ENCODE results near the gene GRID1.

Gene GRID1

DNA sequence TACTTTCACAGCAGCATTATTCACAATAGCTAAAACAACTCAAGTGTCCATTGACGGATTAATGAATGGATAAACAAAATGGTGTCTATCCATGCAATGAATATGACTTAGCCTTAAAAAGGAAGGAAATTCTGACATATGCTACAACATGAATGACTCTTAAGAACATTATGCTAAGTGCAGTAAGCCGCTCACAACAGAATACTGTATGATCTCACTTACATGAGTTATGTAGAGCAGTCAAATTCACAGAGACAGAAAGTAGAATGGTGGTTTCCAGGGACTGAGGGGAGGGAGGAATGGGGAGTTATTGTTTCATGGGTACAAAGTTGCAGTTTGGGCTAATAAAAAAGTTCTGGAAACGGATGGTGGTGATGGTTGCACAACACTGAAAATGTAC lies 282.0 kb downstream of the GRID1 start:
- Histone ChIP-seq H3K27me3 (no peaks in the 10 kb centered on the region), H3K4me1 (no peaks in the 10 kb centered on the region), H3K27ac (no peak overlapping the region), H3K4me3 (no peak overlapping the region), H3K36me3 (no peaks in the 10 kb centered on the region), H3K9me3 (no peaks in the 10 kb centered on the region)
- TF ChIP-seq, protein P1, sequence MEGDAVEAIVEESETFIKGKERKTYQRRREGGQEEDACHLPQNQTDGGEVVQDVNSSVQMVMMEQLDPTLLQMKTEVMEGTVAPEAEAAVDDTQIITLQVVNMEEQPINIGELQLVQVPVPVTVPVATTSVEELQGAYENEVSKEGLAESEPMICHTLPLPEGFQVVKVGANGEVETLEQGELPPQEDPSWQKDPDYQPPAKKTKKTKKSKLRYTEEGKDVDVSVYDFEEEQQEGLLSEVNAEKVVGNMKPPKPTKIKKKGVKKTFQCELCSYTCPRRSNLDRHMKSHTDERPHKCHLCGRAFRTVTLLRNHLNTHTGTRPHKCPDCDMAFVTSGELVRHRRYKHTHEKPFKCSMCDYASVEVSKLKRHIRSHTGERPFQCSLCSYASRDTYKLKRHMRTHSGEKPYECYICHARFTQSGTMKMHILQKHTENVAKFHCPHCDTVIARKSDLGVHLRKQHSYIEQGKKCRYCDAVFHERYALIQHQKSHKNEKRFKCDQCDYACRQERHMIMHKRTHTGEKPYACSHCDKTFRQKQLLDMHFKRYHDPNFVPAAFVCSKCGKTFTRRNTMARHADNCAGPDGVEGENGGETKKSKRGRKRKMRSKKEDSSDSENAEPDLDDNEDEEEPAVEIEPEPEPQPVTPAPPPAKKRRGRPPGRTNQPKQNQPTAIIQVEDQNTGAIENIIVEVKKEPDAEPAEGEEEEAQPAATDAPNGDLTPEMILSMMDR (IDR thresholded peaks at IDR 0.05), result no peak
- intact Hi-C loops (cut with DNase I; ENCODE audit: low total_unique reads), result no loop called here
- no peak for DNase-seq

DNA sequence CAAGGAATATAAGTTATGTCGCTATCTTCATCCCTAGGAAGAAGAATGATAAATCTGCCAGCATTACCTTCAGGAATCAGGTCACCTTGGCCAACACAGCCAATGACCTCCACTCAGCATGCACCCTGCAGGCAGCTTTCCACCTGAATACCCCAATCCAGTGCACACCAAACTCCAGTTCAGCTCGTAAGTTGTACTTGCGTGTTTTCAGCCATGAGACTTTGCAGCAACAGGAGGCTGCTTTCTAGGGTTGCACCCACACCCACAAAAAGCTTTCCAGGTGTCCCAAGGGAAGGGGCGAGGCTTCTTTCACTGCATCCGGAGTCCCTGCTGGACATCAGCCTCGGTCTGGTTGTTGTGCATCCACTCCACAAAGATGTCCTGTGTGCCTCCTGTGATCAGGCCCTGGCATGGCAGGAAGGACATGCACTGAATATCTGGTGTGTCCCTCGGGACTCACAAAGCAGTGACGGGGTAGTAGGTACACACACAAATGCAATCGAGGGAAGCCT lies 282.9 kb downstream of the GRID1 start:
- intact Hi-C loops (cut with DNase I; ENCODE audit: low total_unique reads), result no loop called here
- Histone ChIP-seq H3K27me3 (no peaks in the 10 kb centered on the region), H3K27ac (no peak overlapping the region), H3K36me3 (no peaks in the 10 kb centered on the region), H3K4me1 (no peaks in the 10 kb centered on the region), H3K4me3 (no peak overlapping the region), H3K9me3 (no peaks in the 10 kb centered on the region)
- DNase-seq, result no peak
- TF ChIP-seq, protein P1 (IDR thresholded peaks at IDR 0.05), result no peak

DNA sequence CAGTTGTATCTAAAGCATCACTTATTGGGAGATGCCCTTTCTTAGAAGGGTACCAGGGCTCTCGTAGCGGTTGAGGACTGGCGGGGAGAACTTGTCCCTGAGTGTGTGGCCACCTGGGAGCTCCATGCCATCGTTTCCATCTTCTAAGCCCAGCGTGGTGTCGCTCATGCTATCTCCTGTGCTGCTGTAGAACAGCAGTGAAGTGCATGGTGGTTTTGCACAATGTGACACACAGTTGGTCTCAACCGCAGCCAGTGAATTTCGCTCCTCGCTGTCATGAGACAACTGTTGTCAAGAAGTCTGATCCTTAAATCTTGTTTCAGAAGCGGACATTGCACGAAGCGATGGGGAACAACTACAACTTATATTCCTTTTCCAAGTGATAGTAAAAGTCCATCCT lies 283.4 kb downstream of the GRID1 start:
- no peak overlapping the region for H3K27ac ChIP-seq
- no peak overlapping the region for H3K4me3 ChIP-seq
- TF ChIP-seq, protein P1 (IDR thresholded peaks at IDR 0.05), result no peak
- no peaks in the 10 kb centered on the region for H3K36me3 ChIP-seq
- no peak for DNase-seq
- H3K9me3 ChIP-seq, result no peaks in the 10 kb centered on the region
- H3K27me3 ChIP-seq, result no peaks in the 10 kb centered on the region
- no peaks in the 10 kb centered on the region for H3K4me1 ChIP-seq
- intact Hi-C loops (cut with DNase I; ENCODE audit: low total_unique reads), result no loop called here

DNA sequence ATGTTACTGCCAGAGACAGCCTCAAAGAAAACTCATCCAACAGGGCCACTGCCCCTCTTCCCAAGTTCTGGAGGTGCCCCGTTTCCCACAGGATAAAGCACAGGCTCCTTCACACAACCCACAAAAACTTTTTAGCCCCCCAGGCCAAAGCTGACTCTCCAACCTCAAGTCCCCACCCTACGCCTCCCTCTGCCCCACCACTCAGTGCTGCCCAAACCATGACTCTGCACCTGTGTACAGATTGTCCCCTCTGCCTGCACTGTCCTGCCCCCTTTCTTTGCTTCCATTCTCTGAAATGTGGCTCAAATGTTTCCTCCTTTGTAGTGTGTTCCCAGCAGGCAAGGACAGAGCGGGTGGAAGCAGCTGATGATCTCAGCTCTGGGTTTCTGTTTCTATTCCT lies 284.0 kb downstream of the GRID1 start:
- Histone ChIP-seq H3K36me3 (no peaks in the 10 kb centered on the region), H3K4me3 (no peak overlapping the region)
- TF ChIP-seq, protein P1 (IDR thresholded peaks at IDR 0.05), result no peak

DNA sequence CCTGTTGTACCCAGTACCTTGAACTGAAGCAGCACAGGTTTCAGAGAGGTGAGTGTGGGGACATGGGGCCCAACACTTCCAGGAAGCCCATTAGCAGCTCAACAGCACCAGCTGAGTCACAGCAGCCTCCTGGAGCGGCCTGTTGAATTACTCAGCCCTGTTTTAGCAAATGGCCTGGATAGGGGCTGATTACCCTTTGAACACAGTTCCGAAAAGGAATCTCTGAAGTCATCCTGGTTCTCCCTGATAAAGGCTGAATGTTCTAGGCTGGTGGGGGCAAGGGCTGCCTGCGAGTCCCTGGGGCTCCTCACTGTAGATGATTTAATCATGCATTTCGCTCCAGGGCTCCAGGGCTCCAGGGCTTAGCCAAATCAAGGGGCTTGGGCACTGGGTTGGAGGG lies 287.5 kb downstream of the GRID1 start:
- Histone ChIP-seq H3K4me3 (no peak overlapping the region), H3K9me3 (no peaks in the 10 kb centered on the region), H3K36me3 (no peaks in the 10 kb centered on the region), H3K27ac (no peak overlapping the region), H3K4me1 (no peaks in the 10 kb centered on the region), H3K27me3 (no peaks in the 10 kb centered on the region)
- TF ChIP-seq, protein P1 (IDR thresholded peaks at IDR 0.05), result no peak
- no peak for DNase-seq
- intact Hi-C loops (cut with DNase I; ENCODE audit: low total_unique reads), result no loop called here

More for the DNA sequence above, 284.0 kb downstream of the GRID1 start:
- H3K9me3 ChIP-seq, result no peaks in the 10 kb centered on the region
- H3K27me3 ChIP-seq, result no peaks in the 10 kb centered on the region
- no peaks in the 10 kb centered on the region for H3K4me1 ChIP-seq
- intact Hi-C loops (cut with DNase I; ENCODE audit: low total_unique reads), result no loop called here
- H3K27ac ChIP-seq, result no peak overlapping the region
- DNase-seq, result no peak

DNA sequence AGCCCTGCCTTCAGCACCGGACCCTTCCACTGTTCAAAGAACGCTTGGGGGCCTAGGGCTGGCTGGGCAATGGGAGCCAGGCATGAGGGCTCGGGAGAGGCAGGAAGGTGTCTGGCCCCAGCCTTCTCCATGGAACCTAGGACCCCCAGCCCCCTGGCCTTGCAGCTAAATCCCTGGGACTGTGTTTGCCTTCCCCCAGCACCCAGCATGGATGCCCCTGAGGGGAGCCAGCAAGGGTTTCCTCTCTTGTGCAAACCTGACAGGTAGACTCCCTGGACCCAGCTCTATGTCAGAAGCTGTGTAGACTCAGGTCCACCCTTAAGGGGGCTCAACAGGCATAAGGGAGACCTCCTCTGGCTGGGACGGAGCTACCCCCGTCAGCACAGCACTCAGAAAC lies 288.0 kb downstream of the GRID1 start:
- no peaks in the 10 kb centered on the region for H3K36me3 ChIP-seq
- peak in 1 of 2 donors; percentile 48 for DNase-seq
- H3K27ac ChIP-seq, result no peak overlapping the region

More for the DNA sequence above, 288.0 kb downstream of the GRID1 start:
- Histone ChIP-seq H3K4me3 (no peak overlapping the region), H3K27me3 (no peaks in the 10 kb centered on the region), H3K9me3 (no peaks in the 10 kb centered on the region), H3K4me1 (no peaks in the 10 kb centered on the region)
- TF ChIP-seq, protein P1 (IDR thresholded peaks at IDR 0.05), result no peak
- intact Hi-C loops (cut with DNase I; ENCODE audit: low total_unique reads), result no loop called here
